ENCODE results near the gene ANKRD2. TPM values are rescaled to one million over a fixed set of nuclear protein-coding genes. Genes with fewer than 3 reads are reported as not detected.

ANKRD2 gene
- total RNA-seq = 0.86 and 1.0 TPM in 2 replicates

GRCh38 chr10:97572214-97572989 lies at the start of gene ANKRD2:
ANKRD2 (plus strand) TSS chr10:97572779; CDS start chr10:97572789, 10 bp downstream.

GRCh38 chr10:97584060-97584797 lies 11.7 kb downstream of the ANKRD2 start, which contains the start of gene HOGA1:
HOGA1 (plus strand) TSS chr10:97584389; CDS start chr10:97584704, 315 bp downstream.

GRCh38 chr10:97589479-97589878 lies 16.9 kb downstream of the ANKRD2 start, which contains the start of gene C10orf62:
C10orf62 (plus strand) TSS chr10:97589721; CDS start chr10:97589898, 177 bp downstream.

GRCh38 chr10:97632949-97633884 lies 60.6 kb downstream of the ANKRD2 start, which contains the start of gene MORN4:
MORN4 (minus strand) TSS chr10:97633500; CDS start chr10:97619653, 13,847 bp downstream.

Other genes with a start within 250 kb of the ANKRD2 start
- gene FRAT2, start 238.1 kb upstream of the ANKRD2 start, total RNA-seq = 5.0 and 6.5 TPM in 2 replicates
- gene RRP12, start 171.4 kb upstream of the ANKRD2 start, total RNA-seq = 14.0 and 15.2 TPM in 2 replicates
- gene PGAM1, start 146.6 kb upstream of the ANKRD2 start, total RNA-seq = 524 and 551 TPM in 2 replicates
- 36.5 and 44.2 TPM in 2 replicates for gene EXOSC1, start 126.8 kb upstream of the ANKRD2 start, total RNA-seq
- 45.9 and 46.9 TPM in 2 replicates for gene ZDHHC16, start 126.6 kb upstream of the ANKRD2 start, total RNA-seq
- 56.3 and 57.9 TPM in 2 replicates for gene MMS19, start 74.4 kb upstream of the ANKRD2 start, total RNA-seq
- 14.0 and 16.1 TPM in 2 replicates for gene UBTD1, start 73.9 kb upstream of the ANKRD2 start, total RNA-seq
- gene HOGA1, start 11.6 kb downstream of the ANKRD2 start, total RNA-seq = 5.0 and 6.5 TPM in 2 replicates
- gene C10orf62, start 16.9 kb downstream of the ANKRD2 start, total RNA-seq = 0.32 and 0.52 TPM in 2 replicates
- 4.3 and 6.1 TPM in 2 replicates for gene MORN4, start 60.7 kb downstream of the ANKRD2 start, total RNA-seq
- gene PI4K2A, start 67.9 kb downstream of the ANKRD2 start, total RNA-seq = 25.5 and 28.8 TPM in 2 replicates
- 62.7 and 97.2 TPM in 2 replicates for gene AVPI1, start 114.5 kb downstream of the ANKRD2 start, total RNA-seq
- 57.7 and 68.2 TPM in 2 replicates for gene MARVELD1, start 141.0 kb downstream of the ANKRD2 start, total RNA-seq
- 17.0 and 17.4 TPM in 2 replicates for gene ZFYVE27, start 164.3 kb downstream of the ANKRD2 start, total RNA-seq
- gene SFRP5, start 199.2 kb downstream of the ANKRD2 start, total RNA-seq = not detected in 2 replicates

Measured in articular chondrocyte of knee joint (primary cell).